ENCODE measurements around the gene RNF144A.

- TF ChIP-seq CTCF (IDR thresholded peaks at IDR 0.05 in 8 of 11, conservative IDR thresholded peaks at IDR 0.05 in 3 of 11) (no peak), POLR2AphosphoS5 (IDR thresholded peaks at IDR 0.05) (no peak)
These were observed 56.8 kb downstream of the RNF144A start for GRCh38 chr2:6973895-6974545.
